ENCODE results near the gene TEN1.
A peak's percentile ranks its signal among the peaks of the same experiment; 100 is the strongest.

The TEN1 gene

DNA sequence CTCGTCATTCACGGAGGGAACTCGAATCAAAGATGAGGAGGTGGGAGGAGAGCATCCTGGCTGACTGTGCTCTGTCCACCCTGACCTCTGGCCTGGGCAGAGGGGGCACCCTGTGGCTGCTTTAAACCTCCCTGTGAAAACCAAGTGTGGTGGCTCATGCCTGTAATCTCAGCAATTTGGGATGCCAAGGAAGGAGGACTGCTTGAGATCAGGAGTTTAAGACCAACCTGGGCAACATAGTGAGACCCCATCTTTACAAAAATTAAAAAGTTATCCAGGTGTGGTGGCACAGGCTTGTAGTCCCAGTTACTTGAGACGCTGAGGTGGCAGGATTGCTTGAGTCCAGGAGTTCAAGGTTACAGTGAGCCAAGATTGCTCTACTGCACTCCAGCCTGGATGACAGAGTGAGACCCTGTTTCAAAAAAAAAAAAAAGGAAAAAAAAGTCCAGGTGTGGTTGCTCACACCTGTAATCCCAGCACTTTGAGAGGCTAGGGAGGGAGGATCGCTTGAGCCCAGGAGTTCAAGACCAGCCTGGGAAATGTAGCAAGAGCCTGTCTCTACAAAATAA lies 15.8 kb downstream of the TEN1 start:
- H3K36me3 ChIP-seq (ENCODE audit: control insufficient read depth, insufficient read depth, low read length), result peaks cover 3% of the 10 kb centered on the region
- no peak overlapping the region for H3K4me3 ChIP-seq (ENCODE audit: insufficient read depth, low read depth, low read length, poor library complexity, severe bottlenecking)
- no peak overlapping the region for H3K27ac ChIP-seq (ENCODE audit: insufficient read depth, low read length, poor library complexity, severe bottlenecking)
- H3K27me3 ChIP-seq (replicated peaks; ENCODE audit: control insufficient read depth, insufficient read depth, low read length, poor library complexity, severe bottlenecking), result no peaks in the 10 kb centered on the region
- no peaks in the 10 kb centered on the region for H3K9me3 ChIP-seq (ENCODE audit: control insufficient read depth, low read length)
- peaks cover 8% of the 10 kb centered on the region for H3K4me1 ChIP-seq (ENCODE audit: control insufficient read depth, insufficient read depth, low read length, poor library complexity, severe bottlenecking)
- no peak for DNase-seq

DNA sequence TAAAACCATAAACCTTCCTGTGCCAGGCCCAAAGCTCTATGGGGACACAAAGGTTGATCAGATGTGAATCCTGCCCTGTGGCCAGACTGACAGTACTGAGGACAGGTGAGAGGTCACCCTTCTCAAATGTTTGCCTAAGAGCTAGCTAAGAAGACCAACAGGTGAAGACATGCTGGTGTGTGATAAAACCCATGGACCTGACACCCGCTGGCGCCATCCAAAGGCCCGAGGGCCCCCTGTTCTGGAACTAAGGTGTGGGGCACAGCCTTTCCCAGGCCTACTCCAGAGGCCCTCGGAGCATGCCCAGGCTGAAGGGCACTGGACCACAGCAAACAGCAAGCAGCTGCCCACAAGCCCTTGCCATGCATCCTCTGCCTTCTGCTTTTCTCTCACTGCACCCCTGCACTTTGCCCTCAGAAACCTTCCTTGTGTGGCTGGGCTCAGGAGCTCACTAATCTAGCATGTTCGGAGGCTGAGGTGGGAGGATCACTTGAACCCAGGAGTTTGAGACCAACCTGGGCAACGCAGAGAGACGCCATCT lies 16.4 kb downstream of the TEN1 start:
- peaks cover 3% of the 10 kb centered on the region for H3K36me3 ChIP-seq (ENCODE audit: control insufficient read depth, insufficient read depth, low read length)
- no peak for DNase-seq

DNA sequence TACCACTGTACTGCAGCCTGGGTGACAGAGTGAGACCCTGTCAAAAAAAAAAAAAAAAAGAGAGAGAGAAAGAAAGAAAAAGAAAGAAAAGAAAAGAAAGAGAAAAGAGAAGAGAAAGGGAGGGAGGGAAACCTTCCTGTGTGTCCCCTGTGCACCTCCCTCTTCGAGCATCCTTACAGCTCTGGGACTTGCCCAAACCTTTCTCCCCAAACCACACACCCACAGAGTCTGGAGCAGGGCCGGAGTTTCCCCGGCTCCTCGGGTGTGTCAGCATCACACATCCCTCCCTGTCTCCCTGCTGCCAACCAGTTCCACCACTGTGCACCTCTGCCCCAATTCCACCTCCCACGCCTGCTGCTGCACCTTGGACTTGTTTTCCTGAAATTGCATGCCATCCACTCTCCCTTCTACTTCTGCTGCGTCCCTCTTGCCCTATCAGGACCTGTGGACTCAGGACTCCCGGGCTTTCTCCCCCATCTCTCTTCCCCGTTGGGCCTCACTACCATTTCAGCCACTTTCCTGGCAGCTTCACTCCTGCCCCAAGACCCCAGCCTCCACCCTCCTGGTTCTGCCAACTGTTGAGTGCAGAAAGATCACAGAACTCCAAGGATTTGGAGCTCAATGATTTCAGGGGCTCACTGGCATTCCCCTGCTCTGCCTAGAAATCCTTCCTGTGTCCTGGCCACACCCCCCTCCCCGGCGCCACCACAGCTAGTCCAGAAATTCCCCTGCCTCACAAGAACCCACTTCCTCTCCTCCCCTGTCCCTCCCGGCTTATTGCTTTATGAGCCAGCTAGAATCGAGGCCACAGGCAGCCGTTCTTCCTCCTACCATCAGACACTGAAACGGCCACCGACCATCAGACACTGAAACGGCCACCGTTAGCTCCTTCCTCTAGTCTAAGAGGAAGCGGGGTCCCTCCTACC lies 17.9 kb downstream of the TEN1 start:
- peaks cover 4% of the 10 kb centered on the region for H3K36me3 ChIP-seq (ENCODE audit: control insufficient read depth, insufficient read depth, low read length)
- H3K27me3 ChIP-seq (replicated peaks; ENCODE audit: control insufficient read depth, insufficient read depth, low read length, poor library complexity, severe bottlenecking), result no peaks in the 10 kb centered on the region
- no peak overlapping the region for H3K4me3 ChIP-seq (ENCODE audit: insufficient read depth, low read depth, low read length, poor library complexity, severe bottlenecking)
- H3K9me3 ChIP-seq (ENCODE audit: control insufficient read depth, low read length), result no peaks in the 10 kb centered on the region
- peak overlapping the region; percentile 48 for H3K27ac ChIP-seq (ENCODE audit: insufficient read depth, low read length, poor library complexity, severe bottlenecking)
- peaks cover 8% of the 10 kb centered on the region for H3K4me1 ChIP-seq (ENCODE audit: control insufficient read depth, insufficient read depth, low read length, poor library complexity, severe bottlenecking)
- DNase-seq, result peak; percentile 20 to 38 (median 30)

More for the DNA sequence above, 16.4 kb downstream of the TEN1 start:
- no peak overlapping the region for H3K4me3 ChIP-seq (ENCODE audit: insufficient read depth, low read depth, low read length, poor library complexity, severe bottlenecking)
- H3K4me1 ChIP-seq (ENCODE audit: control insufficient read depth, insufficient read depth, low read length, poor library complexity, severe bottlenecking), result peaks cover 8% of the 10 kb centered on the region
- H3K27me3 ChIP-seq (replicated peaks; ENCODE audit: control insufficient read depth, insufficient read depth, low read length, poor library complexity, severe bottlenecking), result no peaks in the 10 kb centered on the region
- H3K27ac ChIP-seq (ENCODE audit: insufficient read depth, low read length, poor library complexity, severe bottlenecking), result no peak overlapping the region
- H3K9me3 ChIP-seq (ENCODE audit: control insufficient read depth, low read length), result no peaks in the 10 kb centered on the region

DNA sequence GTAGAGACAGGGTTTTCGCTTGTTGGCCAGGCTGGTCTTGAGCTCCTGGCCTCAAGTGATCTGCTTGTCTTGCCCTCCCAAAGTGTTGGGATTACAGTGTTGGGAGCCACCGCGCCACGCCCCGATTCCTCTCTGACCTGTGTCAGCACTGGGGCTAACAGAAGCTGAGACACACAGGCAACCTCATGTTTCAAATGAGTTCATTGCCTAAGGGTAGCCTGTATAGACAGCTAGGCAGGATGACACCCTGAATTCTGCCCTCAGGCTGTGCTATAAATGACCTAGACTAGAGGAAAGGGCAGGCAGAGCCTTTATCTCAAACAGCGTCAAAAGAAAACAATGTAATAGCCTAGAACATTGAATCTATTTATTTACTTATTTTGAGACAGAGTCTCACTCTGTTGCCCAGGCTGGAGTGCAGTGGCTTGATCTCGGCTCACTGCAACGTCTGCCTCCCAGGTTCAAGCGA lies 19.3 kb downstream of the TEN1 start:
- Histone ChIP-seq H3K4me3 (ENCODE audit: insufficient read depth, low read depth, low read length, poor library complexity, severe bottlenecking) (no peak overlapping the region), H3K36me3 (ENCODE audit: control insufficient read depth, insufficient read depth, low read length) (peaks cover 4% of the 10 kb centered on the region), H3K27me3 (replicated peaks; ENCODE audit: control insufficient read depth, insufficient read depth, low read length, poor library complexity, severe bottlenecking) (no peaks in the 10 kb centered on the region), H3K27ac (ENCODE audit: insufficient read depth, low read length, poor library complexity, severe bottlenecking) (no peak overlapping the region), H3K9me3 (ENCODE audit: control insufficient read depth, low read length) (no peaks in the 10 kb centered on the region), H3K4me1 (ENCODE audit: control insufficient read depth, insufficient read depth, low read length, poor library complexity, severe bottlenecking) (peaks cover 8% of the 10 kb centered on the region)
- DNase-seq, result no peak

DNA sequence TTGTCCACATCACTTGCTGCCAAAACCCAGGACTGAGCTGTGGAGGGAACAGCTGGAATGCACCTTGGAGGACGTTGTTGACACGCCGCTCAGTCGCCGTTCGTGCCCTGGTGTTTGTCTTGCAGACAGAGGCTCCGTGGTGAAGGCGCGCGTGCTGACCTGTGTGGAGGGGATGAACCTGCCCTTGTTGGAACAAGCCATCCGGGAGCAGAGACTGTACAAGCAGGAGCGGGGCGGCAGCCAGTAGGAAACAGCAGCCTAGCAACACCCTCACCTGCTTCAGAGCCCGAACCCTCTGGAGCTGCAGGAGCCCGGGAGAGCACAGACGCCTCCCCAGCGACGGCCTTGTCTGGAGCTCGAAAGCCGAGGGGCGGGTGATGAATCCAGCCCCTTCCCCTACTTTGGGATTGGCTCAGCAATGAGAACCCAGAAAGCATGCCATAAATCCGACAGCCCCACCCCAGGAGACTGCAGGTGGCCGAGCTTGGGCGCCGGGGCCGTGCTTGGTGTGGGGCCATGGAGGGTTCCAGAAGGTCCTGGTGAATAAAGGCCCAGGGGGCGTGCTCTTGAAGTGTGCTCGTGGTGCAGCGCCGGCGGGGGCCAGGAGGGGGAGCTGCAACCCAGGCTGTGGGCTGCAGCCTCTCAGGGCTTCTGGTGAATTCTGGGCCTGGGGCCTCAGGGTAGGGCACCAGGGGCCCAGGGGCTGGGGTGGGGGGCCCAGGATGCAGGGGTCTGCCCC lies 21.1 kb downstream of the TEN1 start:
- no peaks in the 10 kb centered on the region for H3K9me3 ChIP-seq (ENCODE audit: control insufficient read depth, low read length)
- peaks cover 3% of the 10 kb centered on the region for H3K36me3 ChIP-seq (ENCODE audit: control insufficient read depth, insufficient read depth, low read length)
- DNase-seq, result peak in 2 of 3 donors; percentile 20 to 41
- no peak overlapping the region for H3K27ac ChIP-seq (ENCODE audit: insufficient read depth, low read length, poor library complexity, severe bottlenecking)
- H3K4me1 ChIP-seq (ENCODE audit: control insufficient read depth, insufficient read depth, low read length, poor library complexity, severe bottlenecking), result peaks cover 8% of the 10 kb centered on the region
- no peaks in the 10 kb centered on the region for H3K27me3 ChIP-seq (replicated peaks; ENCODE audit: control insufficient read depth, insufficient read depth, low read length, poor library complexity, severe bottlenecking)
- H3K4me3 ChIP-seq (ENCODE audit: insufficient read depth, low read depth, low read length, poor library complexity, severe bottlenecking), result no peak overlapping the region

DNA sequence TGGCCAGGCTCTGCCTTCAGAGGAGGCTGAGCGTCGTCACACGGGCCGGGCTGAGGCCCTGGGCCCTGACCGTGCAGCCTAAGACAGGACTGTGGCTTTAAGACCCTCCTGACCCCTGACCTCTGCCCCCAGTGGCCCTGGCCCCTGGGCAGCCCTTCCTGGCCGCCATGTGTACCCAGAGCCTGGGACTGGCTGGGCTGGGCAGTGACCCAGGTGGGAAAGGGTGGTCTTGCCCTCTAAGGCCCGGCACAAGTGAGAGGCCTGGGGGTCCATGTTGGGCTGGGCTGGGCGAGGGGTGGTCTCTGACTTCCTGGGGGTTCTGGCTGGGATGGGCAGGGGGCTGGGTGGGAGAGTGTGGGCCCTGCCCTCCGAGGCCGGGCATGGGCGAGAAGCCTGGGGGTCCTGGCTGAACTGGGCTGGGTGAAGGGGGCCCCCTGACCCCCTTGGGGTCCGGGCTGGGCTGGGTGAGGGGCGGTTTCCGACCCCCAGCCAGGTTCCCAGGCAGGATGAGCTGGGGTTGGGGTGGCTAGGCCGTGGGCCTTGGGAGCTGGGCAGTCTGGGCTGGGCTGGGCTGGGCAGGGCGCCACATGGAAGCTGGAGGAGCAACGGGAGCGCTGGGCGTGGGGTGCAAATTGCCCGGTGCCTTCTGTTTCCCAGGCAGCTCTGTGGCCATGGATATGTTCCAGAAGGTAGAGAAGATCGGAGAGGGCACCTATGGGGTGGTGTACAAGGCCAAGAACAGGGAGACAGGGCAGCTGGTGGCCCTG lies 21.9 kb downstream of the TEN1 start, which contains the start of gene CDK3:
Gene CDK3 (plus strand): TSS at position 101 of the 767 bp plus-strand sequence. CDS start 571 bp downstream, at position 672.
- Histone ChIP-seq H3K27me3 (replicated peaks; ENCODE audit: control insufficient read depth, insufficient read depth, low read length, poor library complexity, severe bottlenecking) (no peaks in the 10 kb centered on the region), H3K9me3 (ENCODE audit: control insufficient read depth, low read length) (no peaks in the 10 kb centered on the region), H3K4me1 (ENCODE audit: control insufficient read depth, insufficient read depth, low read length, poor library complexity, severe bottlenecking) (peaks cover 8% of the 10 kb centered on the region), H3K4me3 (ENCODE audit: insufficient read depth, low read depth, low read length, poor library complexity, severe bottlenecking) (no peak within 1 kb of the TSS), H3K36me3 (ENCODE audit: control insufficient read depth, insufficient read depth, low read length) (peaks cover 3% of the 10 kb centered on the region), H3K27ac (ENCODE audit: insufficient read depth, low read length, poor library complexity, severe bottlenecking) (no peak within 1 kb of the TSS)
- DNase-seq, result no peak

DNA sequence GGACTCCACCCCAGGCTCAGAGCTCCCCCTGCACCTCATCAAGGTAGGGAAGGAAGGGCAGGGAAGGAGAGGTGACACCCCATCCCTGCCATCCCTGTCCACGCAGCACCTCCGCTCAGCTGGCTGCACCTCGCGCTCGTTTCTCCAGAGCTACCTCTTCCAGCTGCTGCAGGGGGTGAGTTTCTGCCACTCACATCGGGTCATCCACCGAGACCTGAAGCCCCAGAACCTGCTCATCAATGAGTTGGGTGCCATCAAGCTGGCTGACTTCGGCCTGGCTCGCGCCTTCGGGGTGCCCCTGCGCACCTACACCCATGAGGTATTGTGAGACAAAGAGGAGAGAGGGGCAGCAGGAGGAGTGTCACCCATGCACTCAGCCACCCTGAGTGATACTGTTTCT lies 23.1 kb downstream of the TEN1 start:
- Histone ChIP-seq H3K27ac (ENCODE audit: insufficient read depth, low read length, poor library complexity, severe bottlenecking) (no peak overlapping the region), H3K9me3 (ENCODE audit: control insufficient read depth, low read length) (no peaks in the 10 kb centered on the region), H3K4me3 (ENCODE audit: insufficient read depth, low read depth, low read length, poor library complexity, severe bottlenecking) (no peak overlapping the region), H3K27me3 (replicated peaks; ENCODE audit: control insufficient read depth, insufficient read depth, low read length, poor library complexity, severe bottlenecking) (no peaks in the 10 kb centered on the region), H3K4me1 (ENCODE audit: control insufficient read depth, insufficient read depth, low read length, poor library complexity, severe bottlenecking) (peaks cover 4% of the 10 kb centered on the region), H3K36me3 (ENCODE audit: control insufficient read depth, insufficient read depth, low read length) (peaks cover 3% of the 10 kb centered on the region)
- DNase-seq, result no peak

DNA sequence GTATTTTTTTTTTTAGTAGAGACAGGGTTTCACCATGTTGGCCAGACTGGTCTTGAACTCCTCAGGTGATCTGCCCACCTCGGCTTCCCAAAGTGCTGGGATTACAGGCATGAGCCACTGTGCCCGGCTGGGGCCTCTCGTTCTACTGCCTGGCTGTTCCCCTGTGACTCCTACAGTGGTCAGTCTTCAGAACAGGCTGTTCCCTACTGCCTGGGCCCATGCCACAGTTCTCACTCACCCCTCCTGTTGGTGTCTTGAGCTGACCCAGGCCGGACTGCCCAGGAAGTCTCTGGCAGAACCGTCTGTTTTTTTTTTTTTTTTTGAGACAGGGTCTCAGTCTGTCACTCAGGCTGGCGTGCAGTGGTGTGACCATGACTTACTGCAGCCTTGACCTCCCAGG lies 24.9 kb downstream of the TEN1 start:
- H3K4me1 ChIP-seq (ENCODE audit: control insufficient read depth, insufficient read depth, low read length, poor library complexity, severe bottlenecking), result no peaks in the 10 kb centered on the region
- H3K9me3 ChIP-seq (ENCODE audit: control insufficient read depth, low read length), result no peaks in the 10 kb centered on the region
- no peak for DNase-seq
- no peaks in the 10 kb centered on the region for H3K27me3 ChIP-seq (replicated peaks; ENCODE audit: control insufficient read depth, insufficient read depth, low read length, poor library complexity, severe bottlenecking)
- peaks cover 3% of the 10 kb centered on the region for H3K36me3 ChIP-seq (ENCODE audit: control insufficient read depth, insufficient read depth, low read length)
- no peak overlapping the region for H3K27ac ChIP-seq (ENCODE audit: insufficient read depth, low read length, poor library complexity, severe bottlenecking)
- H3K4me3 ChIP-seq (ENCODE audit: insufficient read depth, low read depth, low read length, poor library complexity, severe bottlenecking), result no peak overlapping the region

DNA sequence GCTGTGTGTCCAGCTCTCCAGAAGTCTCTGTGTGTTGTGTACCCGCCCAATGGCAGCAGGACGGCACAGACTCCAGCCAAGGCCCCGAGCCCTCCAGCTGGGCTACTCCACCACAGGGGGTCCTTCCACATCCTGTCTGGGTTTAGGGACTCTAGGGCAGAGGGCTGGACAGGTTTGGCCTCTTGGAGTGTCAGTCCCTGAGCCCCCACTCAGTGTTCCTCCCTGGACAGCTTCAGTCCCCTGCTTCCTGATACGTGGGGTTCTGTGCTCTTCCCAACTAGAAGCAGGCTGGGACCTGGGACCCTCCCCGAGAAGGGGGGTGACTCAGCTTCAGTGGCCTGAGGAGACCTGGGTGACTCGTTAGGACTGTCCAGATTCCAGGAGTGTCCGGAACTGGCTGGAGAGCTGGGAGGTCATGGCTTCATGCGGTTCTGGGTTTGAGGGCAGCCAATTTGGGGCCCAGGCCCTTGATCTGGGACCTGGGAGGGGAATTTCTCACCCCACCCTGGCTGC lies 25.8 kb downstream of the TEN1 start:
- Histone ChIP-seq H3K27ac (ENCODE audit: insufficient read depth, low read length, poor library complexity, severe bottlenecking) (no peak overlapping the region), H3K9me3 (ENCODE audit: control insufficient read depth, low read length) (no peaks in the 10 kb centered on the region), H3K36me3 (ENCODE audit: control insufficient read depth, insufficient read depth, low read length) (peaks cover 3% of the 10 kb centered on the region), H3K4me1 (ENCODE audit: control insufficient read depth, insufficient read depth, low read length, poor library complexity, severe bottlenecking) (no peaks in the 10 kb centered on the region), H3K4me3 (ENCODE audit: insufficient read depth, low read depth, low read length, poor library complexity, severe bottlenecking) (no peak overlapping the region), H3K27me3 (replicated peaks; ENCODE audit: control insufficient read depth, insufficient read depth, low read length, poor library complexity, severe bottlenecking) (no peaks in the 10 kb centered on the region)
- no peak for DNase-seq

All from effector memory CD4-positive, alpha-beta T cell (primary cell).